ENCODE results near the gene TAL1.

The TAL1 gene

DNA sequence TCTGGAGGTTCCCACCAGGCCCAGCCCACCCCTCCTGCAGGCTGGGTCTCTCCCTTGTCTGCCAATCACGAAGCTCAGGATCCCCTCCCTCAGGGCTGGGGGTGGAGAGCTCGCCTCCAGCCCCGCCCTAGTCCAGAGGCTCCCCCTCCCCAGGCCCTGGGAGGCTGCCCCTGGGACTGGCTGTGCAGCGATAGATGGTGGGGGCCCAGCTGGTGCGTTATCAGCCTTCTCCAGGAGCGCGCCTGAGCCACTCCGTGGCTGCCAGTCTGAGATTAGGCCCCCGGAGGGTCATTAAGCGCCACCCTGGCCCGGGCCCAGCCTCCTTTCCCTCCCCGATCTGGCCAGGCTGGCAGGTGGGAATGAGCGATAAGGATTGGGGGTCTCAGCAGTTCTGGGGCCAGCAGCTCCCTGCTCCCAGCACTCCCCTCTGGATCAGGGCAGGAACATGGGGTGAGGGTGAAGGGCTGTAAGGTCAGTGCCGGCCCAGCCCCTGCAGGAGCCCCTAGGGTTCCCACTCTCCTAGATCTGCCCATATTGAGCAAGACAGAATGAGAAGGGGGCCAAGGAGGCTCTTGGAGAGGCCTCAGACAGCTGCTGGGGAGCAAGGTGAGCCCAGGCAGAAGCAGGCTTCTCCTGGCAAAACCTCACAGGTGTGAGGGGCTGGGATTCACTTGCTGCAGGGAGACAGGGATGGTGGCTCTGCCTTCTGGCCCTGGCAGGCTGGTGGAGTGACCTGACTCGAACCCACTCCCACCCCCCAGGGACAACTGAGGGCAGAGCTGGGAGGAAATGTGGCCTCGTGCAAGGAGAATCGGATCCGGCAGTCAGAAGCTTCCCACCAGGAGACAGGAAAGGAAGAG is 50.7 kb downstream of the TAL1 start:
- TF ChIP-seq, protein P1, sequence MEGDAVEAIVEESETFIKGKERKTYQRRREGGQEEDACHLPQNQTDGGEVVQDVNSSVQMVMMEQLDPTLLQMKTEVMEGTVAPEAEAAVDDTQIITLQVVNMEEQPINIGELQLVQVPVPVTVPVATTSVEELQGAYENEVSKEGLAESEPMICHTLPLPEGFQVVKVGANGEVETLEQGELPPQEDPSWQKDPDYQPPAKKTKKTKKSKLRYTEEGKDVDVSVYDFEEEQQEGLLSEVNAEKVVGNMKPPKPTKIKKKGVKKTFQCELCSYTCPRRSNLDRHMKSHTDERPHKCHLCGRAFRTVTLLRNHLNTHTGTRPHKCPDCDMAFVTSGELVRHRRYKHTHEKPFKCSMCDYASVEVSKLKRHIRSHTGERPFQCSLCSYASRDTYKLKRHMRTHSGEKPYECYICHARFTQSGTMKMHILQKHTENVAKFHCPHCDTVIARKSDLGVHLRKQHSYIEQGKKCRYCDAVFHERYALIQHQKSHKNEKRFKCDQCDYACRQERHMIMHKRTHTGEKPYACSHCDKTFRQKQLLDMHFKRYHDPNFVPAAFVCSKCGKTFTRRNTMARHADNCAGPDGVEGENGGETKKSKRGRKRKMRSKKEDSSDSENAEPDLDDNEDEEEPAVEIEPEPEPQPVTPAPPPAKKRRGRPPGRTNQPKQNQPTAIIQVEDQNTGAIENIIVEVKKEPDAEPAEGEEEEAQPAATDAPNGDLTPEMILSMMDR (conservative IDR thresholded peaks at IDR 0.05; ENCODE audit: low read depth): no peak
- H3K27ac ChIP-seq: peak overlapping the region; percentile 49
- ChIA-PET CTCF (interaction anchor here (0.6 to 1.1 kb wide), 4 partner anchors 9 to 136 kb away, joined by 3 to 4 read pairs (median 3); partner anchors contain the start of gene PDZK1IP1), POLR2A (ENCODE audit: low non-redundant PET) (no interaction called here)
- no peak for DNase-seq (ENCODE audit: low spot score)

DNA sequence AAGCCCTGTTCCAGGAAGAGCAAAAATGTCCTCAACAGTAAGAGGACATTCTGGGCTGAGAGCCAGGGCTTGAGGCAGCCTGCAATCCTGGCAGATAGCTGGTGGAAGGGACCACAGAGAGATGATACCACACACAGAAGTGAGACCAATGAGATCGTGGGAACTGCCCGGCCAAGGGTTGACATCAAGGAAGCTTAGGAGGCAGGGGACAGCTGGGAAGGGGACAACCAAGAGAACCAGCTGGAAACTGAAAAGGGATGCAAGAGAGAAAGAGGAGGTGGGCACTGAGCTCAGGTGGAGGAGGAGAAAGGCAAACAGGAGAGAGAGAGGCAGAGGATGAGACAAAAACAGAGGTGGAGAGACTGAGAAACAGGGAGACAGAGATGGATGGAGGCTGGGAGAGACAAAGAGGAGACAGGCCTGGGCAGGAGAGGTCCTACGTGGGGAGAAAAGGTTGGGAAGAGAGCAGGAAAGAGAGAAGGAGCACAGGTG is 51.4 kb downstream of the TAL1 start:
- no peak for DNase-seq (ENCODE audit: low spot score)
- ChIA-PET CTCF (interaction anchor here (0.6 to 1.1 kb wide), 4 partner anchors 9 to 137 kb away, joined by 3 read pairs; partner anchors contain the start of gene PDZK1IP1), POLR2A (ENCODE audit: low non-redundant PET) (no interaction called here)
- H3K27ac ChIP-seq: no peak overlapping the region
- TF ChIP-seq, protein P1 (conservative IDR thresholded peaks at IDR 0.05; ENCODE audit: low read depth): no peak

DNA sequence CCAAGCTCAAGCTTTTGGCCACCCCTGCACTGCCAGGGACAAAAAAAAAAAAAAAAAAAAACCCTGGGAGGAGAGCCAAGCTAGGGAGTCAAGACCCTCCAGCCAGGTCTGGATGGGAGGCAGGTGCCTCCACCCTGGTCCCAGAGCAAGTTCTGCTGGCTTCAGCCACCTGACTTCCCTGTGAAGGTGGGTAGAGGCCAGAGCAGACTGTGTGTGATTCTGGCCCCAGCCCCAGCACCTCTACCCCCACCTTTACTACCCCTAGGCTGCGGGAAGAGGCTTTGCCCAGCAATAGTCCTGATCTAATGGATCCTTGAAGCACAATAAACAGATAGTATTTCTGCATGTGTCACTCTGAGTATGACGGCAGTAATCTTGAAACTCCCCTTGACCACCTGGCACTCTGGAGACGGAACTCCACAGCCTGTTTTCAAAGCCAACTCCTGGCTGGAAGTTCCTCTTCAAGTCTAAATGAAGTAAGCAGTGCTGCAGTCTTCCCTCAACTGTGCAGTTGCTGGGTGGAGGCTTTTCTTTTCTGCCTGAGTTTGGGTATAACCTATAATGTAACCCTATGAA is 51.9 kb downstream of the TAL1 start:
- POLR2A ChIA-PET (ENCODE audit: low non-redundant PET): interaction anchor here (0.9 kb wide), 1 partner anchor 10 kb away, joined by 3 read pairs; the partner anchor contains the start of gene PDZK1IP1
- no peak overlapping the region; the same call in 1 of the 2 replicates for H3K27ac ChIP-seq
- CTCF ChIA-PET: interaction anchor here (0.6 to 1.7 kb wide), 6 partner anchors 8 to 566 kb away, joined by 3 to 20 read pairs (median 10); partner anchors contain the start of gene PDZK1IP1
- no peak for DNase-seq (ENCODE audit: low spot score)
- TF ChIP-seq, protein P1 (conservative IDR thresholded peaks at IDR 0.05; ENCODE audit: low read depth): no peak

DNA sequence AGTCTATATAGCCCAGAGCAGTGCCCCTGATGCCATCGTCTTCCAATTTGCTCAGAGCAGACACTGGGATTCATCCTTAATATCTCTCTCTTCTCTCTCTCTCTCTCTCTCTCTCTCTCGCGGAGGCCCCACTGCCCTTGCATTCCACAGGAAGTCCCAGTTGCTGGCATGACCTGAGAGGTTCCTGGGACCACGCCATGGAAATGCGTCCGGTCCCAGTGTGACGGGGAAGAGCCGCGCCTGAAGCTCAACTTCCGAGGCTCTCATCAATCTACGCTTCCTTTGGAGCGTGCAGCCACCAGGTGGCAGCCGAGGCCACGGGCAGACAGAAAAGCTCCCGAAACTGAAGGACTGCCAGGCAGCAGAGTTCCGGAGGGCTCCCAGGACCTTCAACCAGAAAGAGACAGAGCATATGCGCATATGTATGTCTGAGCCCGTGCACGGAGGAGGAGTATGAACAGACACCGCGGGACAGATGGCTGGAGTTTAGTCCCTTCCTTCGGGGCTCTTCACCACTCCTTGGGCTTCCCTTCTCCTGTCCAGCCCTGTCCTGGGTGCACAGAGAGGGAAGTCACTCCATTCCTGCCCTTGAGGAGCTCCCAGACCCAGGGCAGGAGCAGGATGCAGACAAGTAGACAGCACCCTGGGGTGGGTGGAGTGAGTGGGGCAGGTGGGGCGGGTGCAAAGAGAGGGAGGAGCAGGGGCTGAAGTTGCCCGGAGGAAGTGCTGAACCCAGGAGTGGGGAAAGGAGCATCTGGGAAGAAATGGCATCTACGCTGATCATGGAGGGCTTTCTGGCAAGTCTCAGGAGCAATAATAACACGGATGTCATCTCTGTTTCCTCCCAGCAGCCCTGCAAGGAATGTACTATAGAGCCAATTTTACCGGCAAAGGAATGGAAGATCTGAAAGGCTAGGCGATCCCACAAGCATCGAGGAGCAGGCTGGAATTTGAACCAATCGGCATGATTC is 52.7 kb downstream of the TAL1 start:
- H3K27ac ChIP-seq: peak overlapping the region; percentile 64
- TF ChIP-seq, protein P1 (conservative IDR thresholded peaks at IDR 0.05; ENCODE audit: low read depth): peak; percentile 82
- peak; percentile 82 for DNase-seq (ENCODE audit: low spot score)
- ChIA-PET CTCF (interaction anchor here (0.5 to 1.7 kb wide), 24 partner anchors 8 to 787 kb away, joined by 3 to 20 read pairs (median 4); partner anchors contain the start of genes PDZK1IP1 and STIL), POLR2A (ENCODE audit: low non-redundant PET) (interaction anchor here (0.9 kb wide), 2 partner anchors 11 to 14 kb away, joined by 3 to 4 read pairs; partner anchors contain the start of gene PDZK1IP1)

DNA sequence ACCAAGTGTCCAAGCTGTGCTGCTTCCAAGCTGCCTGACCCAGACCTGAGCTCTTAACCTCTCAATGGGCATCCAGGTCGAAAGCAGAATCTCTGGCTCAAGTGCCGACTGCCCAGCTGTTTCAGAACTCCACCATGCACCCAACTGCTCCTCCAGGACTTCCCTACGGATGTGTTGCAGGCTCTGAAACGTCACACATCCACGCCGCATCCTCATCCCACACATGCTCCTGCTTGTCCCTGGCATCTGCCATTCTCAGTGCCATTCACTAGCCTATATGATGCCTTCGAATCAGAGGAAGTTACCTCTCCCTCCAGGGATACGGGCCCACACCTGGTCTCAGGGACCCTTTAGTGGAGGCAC is 53.4 kb downstream of the TAL1 start:
- peak overlapping the region; percentile 64 for H3K27ac ChIP-seq
- TF ChIP-seq, protein P1 (conservative IDR thresholded peaks at IDR 0.05; ENCODE audit: low read depth): no peak
- ChIA-PET CTCF (interaction anchor here (0.5 to 1.7 kb wide), 20 partner anchors 9 to 788 kb away, joined by 3 to 20 read pairs (median 4); partner anchors contain the start of genes PDZK1IP1 and STIL), POLR2A (ENCODE audit: low non-redundant PET) (interaction anchor here (0.9 kb wide), 1 partner anchor 14 kb away, joined by 4 read pairs; no protein-coding TSS in a partner anchor)
- DNase-seq (ENCODE audit: low spot score): no peak

Data from RWPE1 (cell line).